MCF 10A (cell line): Measurements from ENCODE around the gene UBE2D2. TPM values are rescaled to one million over a fixed set of nuclear protein-coding genes. Genes with fewer than 3 reads are reported as not detected.

Experiments used
- BruUV-seq: library from RNA; stranded (reverse); fragments of 400-500 nt; replicated peaks from 2 replicates; lab custom pipeline; 2021; lab: Mats Ljungman, UMichigan
- CTCF ChIA-PET: fragments of 300-600 bp; sonication (Branson Sonifier 250); formaldehyde crosslinking; extraction: SDS; loops from one replicate; lab custom pipeline; 2021; ENCODE audit warnings: antibody characterized with exemption, inconsistent platforms; lab: Yijun Ruan, JAX
- POLR2A ChIA-PET: fragments of 300-600, 350-650 bp; sonication (Branson Sonifier 250); formaldehyde crosslinking; extraction: SDS; loops from one replicate; lab custom pipeline; 2020; ENCODE audit warnings: antibody characterized with exemption, inconsistent platforms; lab: Yijun Ruan, JAX
- DNase-seq: peaks from one replicate; pipeline ENCODE4 v3.0.0-alpha.2; 2018; ENCODE audit not compliant: unreplicated experiment
- H3K27ac Mint-ChIP-seq: one replicate; pipeline ENCODE4 v1.8.0; 2022; ENCODE audit warnings: mild to moderate bottlenecking, low read depth, mixed read lengths; ENCODE audit not compliant: unreplicated experiment
- H3K27me3 Mint-ChIP-seq: one replicate; pipeline ENCODE4 v1.8.0; 2022; ENCODE audit warnings: mixed read lengths; ENCODE audit not compliant: insufficient read depth, unreplicated experiment
- H3K36me3 Mint-ChIP-seq: one replicate; pipeline ENCODE4 v1.8.0; 2022; ENCODE audit warnings: mild to moderate bottlenecking, moderate library complexity, mixed read lengths; ENCODE audit not compliant: insufficient read depth, unreplicated experiment
- H3K4me1 Mint-ChIP-seq: one replicate; pipeline ENCODE4 v1.8.0; 2022; ENCODE audit warnings: mixed read lengths; ENCODE audit not compliant: insufficient read depth, unreplicated experiment
- H3K4me3 Mint-ChIP-seq: one replicate; pipeline ENCODE4 v1.8.0; 2022; ENCODE audit warnings: mild to moderate bottlenecking, moderate library complexity, mixed read lengths; ENCODE audit not compliant: unreplicated experiment
- H3K9me3 Mint-ChIP-seq: one replicate; pipeline ENCODE4 v1.8.0; 2022; ENCODE audit warnings: mixed read lengths; ENCODE audit not compliant: unreplicated experiment
- intact Hi-C: fragments of 100-400 bp; cut with micrococcal nuclease; formaldehyde crosslinking; loops from 2 replicates; pipeline ENCODE4 v1.14.1; 2022
- total RNA-seq: library from RNA; stranded (reverse); gene quantifications from 2 replicates; pipeline ENCODE4 v1.2.3, GENCODE V29; 2022
- TF ChIP-seq, protein P1 (sequence below): fragments of 200-600 bp; IDR thresholded peaks from one replicate; pipeline ENCODE4 v1.8.0; 2022; ENCODE audit warnings: antibody characterized with exemption, mild to moderate bottlenecking; ENCODE audit not compliant: unreplicated experiment

Gene UBE2D2
- total RNA-seq, 1 experiment from 2014 or later: 306 TPM

DNA sequence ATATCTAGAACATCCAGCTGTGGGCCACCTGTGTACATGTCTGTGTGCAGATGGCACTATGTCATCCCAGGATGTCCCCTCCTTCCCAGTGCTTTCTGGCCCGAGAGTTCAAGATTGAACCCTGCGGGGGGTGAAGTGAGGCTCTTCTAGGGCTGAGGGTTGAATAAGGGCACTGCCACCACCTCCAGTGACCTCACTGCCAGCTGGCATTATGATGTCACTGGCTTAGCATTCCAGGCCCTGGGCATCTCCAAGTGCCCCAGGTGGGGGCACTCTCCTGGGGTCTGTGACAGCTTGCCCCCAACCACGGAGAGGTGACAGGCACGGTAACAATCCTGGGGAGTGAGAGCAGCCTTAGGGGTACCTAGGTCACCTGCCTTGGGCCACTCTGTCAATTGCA is 114.1 kb downstream of the UBE2D2 start:
- Mint-ChIP-seq H3K4me1 (peaks cover 17% of the 10 kb centered on the region), H3K27ac (no peak overlapping the region), H3K36me3 (peaks cover 8% of the 10 kb centered on the region), H3K9me3 (no peaks in the 10 kb centered on the region), H3K4me3 (no peak overlapping the region), H3K27me3 (no peaks in the 10 kb centered on the region)
- POLR2A ChIA-PET: interaction anchor here (1.1 kb wide), 1 partner anchor 13 kb away, joined by 3 read pairs; no protein-coding TSS in a partner anchor
- no TSS peak for BruUV-seq
- intact Hi-C loops: no loop called here
- CTCF ChIA-PET: interaction anchor here (0.6 to 4.3 kb wide), 6 partner anchors 9 to 91 kb away, joined by 3 to 22 read pairs (median 8); no protein-coding TSS in a partner anchor
- TF ChIP-seq, protein P1, sequence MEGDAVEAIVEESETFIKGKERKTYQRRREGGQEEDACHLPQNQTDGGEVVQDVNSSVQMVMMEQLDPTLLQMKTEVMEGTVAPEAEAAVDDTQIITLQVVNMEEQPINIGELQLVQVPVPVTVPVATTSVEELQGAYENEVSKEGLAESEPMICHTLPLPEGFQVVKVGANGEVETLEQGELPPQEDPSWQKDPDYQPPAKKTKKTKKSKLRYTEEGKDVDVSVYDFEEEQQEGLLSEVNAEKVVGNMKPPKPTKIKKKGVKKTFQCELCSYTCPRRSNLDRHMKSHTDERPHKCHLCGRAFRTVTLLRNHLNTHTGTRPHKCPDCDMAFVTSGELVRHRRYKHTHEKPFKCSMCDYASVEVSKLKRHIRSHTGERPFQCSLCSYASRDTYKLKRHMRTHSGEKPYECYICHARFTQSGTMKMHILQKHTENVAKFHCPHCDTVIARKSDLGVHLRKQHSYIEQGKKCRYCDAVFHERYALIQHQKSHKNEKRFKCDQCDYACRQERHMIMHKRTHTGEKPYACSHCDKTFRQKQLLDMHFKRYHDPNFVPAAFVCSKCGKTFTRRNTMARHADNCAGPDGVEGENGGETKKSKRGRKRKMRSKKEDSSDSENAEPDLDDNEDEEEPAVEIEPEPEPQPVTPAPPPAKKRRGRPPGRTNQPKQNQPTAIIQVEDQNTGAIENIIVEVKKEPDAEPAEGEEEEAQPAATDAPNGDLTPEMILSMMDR: no peak
- no peak for DNase-seq

DNA sequence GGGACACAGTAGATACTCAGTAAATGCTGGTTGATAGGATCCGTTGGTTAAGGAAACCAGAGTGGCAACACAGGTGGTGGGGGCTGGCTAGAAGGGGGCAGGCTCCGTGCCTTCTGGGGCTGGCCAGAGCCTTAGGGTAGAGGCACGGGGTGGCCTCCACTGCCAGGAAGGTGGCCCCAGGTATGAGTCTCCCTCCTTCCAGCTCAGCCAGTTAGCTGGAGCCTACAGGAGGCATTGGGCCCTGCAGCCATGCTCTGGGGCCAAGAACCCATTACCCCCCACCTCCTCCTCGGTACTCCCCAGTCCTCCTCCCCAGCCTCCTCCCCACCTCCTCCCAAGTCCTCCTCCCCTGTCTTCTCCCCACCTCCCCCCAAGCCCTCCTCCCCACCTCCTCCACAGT is 114.7 kb downstream of the UBE2D2 start:
- peaks cover 12% of the 10 kb centered on the region for H3K4me1 Mint-ChIP-seq
- ChIA-PET POLR2A (no interaction called here), CTCF (interaction anchor here (0.6 to 4.3 kb wide), 6 partner anchors 10 to 90 kb away, joined by 3 to 22 read pairs (median 8); no protein-coding TSS in a partner anchor)
- no peaks in the 10 kb centered on the region for H3K9me3 Mint-ChIP-seq
- H3K4me3 Mint-ChIP-seq: no peak overlapping the region
- BruUV-seq: no TSS peak
- no peak for DNase-seq
- no peak overlapping the region for H3K27ac Mint-ChIP-seq
- peaks cover 10% of the 10 kb centered on the region for H3K36me3 Mint-ChIP-seq
- TF ChIP-seq, protein P1: no peak
- no peaks in the 10 kb centered on the region for H3K27me3 Mint-ChIP-seq
- intact Hi-C loops: no loop called here

DNA sequence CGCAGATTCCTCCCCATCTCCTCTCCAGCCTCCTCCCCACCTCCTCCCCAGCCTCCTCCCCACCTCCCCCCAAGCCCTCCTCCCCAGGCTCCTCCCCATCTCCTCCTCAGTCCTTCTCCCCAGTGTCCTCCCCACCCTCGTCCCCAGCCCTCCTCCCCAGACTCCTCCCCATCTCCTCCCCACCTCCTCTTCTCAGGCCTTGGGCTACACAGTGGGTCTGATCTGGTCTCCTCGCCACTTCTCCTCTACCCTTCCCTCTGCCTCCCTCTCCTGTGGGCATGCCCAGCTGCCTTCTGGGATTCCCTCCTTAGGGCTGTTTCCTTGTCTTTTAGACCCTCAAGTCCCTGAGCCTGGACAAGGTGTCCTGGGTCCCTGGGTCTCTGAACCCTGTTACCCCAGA is 115.3 kb downstream of the UBE2D2 start:
- Mint-ChIP-seq H3K9me3 (no peaks in the 10 kb centered on the region), H3K4me3 (no peak overlapping the region), H3K27me3 (no peaks in the 10 kb centered on the region), H3K4me1 (peaks cover 12% of the 10 kb centered on the region), H3K27ac (no peak overlapping the region), H3K36me3 (peaks cover 10% of the 10 kb centered on the region)
- POLR2A ChIA-PET: no interaction called here
- DNase-seq: no peak
- TF ChIP-seq, protein P1: no peak
- CTCF ChIA-PET: interaction anchor here (0.7 to 4.3 kb wide), 4 partner anchors 14 to 97 kb away, joined by 3 to 22 read pairs (median 7); no protein-coding TSS in a partner anchor
- intact Hi-C loops: no loop called here
- BruUV-seq: no TSS peak

DNA sequence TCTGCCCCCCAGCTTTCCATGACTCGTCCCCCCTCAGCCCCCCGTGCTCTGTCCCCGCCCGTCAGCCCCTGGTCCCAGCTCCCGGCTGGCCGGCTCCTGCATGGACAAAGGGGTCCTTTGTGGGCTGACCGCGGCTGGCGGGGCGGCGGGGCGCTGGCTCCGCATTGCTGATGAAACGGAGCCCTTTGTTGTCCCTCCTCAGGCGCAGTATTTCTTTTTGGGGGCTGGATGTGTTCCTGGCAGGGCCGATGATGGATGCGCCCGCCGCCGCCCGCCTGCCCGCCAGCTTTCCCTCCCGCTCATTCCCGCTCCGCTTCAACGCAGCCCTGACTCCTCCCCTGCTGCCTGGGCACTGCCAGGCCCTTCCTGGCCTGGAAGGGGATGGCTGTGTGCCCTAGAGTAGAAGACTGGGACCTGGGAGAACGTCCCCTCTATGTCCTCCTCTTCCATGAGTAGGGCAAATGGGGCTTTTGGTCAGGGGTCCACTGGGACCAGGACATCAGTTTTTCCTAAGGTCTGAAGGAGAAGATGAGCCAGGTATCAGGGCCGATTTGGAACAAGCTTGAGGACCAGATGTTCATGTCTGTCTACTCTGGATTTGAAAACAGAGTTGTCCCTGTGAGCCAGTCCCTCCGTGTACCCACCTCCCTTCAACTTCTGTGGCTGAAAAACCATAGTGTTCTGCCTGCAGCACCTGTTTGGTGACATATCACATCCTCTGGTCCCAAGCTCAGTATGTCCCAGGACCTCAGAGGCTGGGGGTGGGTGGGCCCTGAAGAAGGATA is 116.0 kb downstream of the UBE2D2 start:
- H3K27me3 Mint-ChIP-seq: no peaks in the 10 kb centered on the region
- H3K9me3 Mint-ChIP-seq: no peaks in the 10 kb centered on the region
- H3K4me3 Mint-ChIP-seq: no peak overlapping the region
- POLR2A ChIA-PET: interaction anchor here (0.8 kb wide), 1 partner anchor 16 kb away, joined by 5 read pairs; no protein-coding TSS in a partner anchor
- DNase-seq: no peak
- peaks cover 18% of the 10 kb centered on the region for H3K36me3 Mint-ChIP-seq
- TF ChIP-seq, protein P1: no peak
- BruUV-seq: no TSS peak
- CTCF ChIA-PET: interaction anchor here (0.5 to 4.3 kb wide), 6 partner anchors 13 to 581 kb away, joined by 3 to 22 read pairs (median 8); no protein-coding TSS in a partner anchor
- intact Hi-C loops: no loop called here
- no peak overlapping the region for H3K27ac Mint-ChIP-seq
- H3K4me1 Mint-ChIP-seq: peaks cover 6% of the 10 kb centered on the region
